Testis (tissue), 2 donors: ENCODE results near the gene CRTAC1.

Source experiments
- POLR2A ChIP-seq: fragments of 450-650 bp; IDR thresholded peaks from one replicate; pipeline ENCODE4 v1.6.1; 2017; ENCODE audit warnings: antibody characterized with exemption, mild to moderate bottlenecking, moderate library complexity
- TF ChIP-seq, protein P1 (sequence below), 3 experiments: fragments of 450-650 bp in 2 of 3; fragments of 200-600 bp in 1 of 3; sonication (generic) in 1 of 3; IDR thresholded peaks; one replicate each; pipeline ENCODE4 v1.5.1; 2016 to 2019; ENCODE audit warnings: antibody characterized with exemption in 3 of 3, mild to moderate bottlenecking in 2 of 3, moderate library complexity in 1 of 3

DNA sequence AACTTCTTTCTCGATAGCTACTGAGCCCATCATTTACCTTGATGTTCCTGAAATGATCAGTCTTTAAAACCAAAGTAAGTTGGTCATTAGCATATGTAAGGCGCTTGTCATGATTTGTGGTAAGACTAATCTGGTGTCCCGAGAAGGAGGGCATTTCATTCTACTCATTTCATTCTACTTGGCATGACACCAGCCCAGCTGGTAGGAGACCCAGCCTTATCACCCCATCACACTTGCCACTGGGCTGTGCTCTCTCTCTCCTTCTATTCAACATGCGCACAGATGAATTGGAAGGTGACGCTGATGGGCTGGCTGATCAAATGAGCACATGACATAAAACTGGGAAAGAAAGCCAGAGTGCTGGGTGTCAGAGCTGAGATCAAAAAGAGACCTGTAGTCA lies 65.7 kb downstream of the CRTAC1 start:
- TF ChIP-seq, protein P1, sequence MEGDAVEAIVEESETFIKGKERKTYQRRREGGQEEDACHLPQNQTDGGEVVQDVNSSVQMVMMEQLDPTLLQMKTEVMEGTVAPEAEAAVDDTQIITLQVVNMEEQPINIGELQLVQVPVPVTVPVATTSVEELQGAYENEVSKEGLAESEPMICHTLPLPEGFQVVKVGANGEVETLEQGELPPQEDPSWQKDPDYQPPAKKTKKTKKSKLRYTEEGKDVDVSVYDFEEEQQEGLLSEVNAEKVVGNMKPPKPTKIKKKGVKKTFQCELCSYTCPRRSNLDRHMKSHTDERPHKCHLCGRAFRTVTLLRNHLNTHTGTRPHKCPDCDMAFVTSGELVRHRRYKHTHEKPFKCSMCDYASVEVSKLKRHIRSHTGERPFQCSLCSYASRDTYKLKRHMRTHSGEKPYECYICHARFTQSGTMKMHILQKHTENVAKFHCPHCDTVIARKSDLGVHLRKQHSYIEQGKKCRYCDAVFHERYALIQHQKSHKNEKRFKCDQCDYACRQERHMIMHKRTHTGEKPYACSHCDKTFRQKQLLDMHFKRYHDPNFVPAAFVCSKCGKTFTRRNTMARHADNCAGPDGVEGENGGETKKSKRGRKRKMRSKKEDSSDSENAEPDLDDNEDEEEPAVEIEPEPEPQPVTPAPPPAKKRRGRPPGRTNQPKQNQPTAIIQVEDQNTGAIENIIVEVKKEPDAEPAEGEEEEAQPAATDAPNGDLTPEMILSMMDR (IDR thresholded peaks at IDR 0.05): no peak
- no peak for TF ChIP-seq POLR2A
